D721Med (cell line): ENCODE measurements around the gene HTR3C.

Experiments
- DNase-seq: peaks from one replicate; pipeline ENCODE4 v3.0.0; 2011; ENCODE audit warnings: low spot score; ENCODE audit not compliant: insufficient read length
- FAIRE-seq: peaks from 2 replicates; lab custom pipeline; 2011; peaks lifted over from hg19 to GRCh38; lab: Jason Lieb, UNC
- TF ChIP-seq, protein P1 (sequence below): IDR thresholded peaks from 2 replicates; pipeline ENCODE4 v1.5.1; 2012; ENCODE audit warnings: mild to moderate bottlenecking, control low read depth; ENCODE audit not compliant: insufficient read depth; ENCODE audit errors: missing control alignments

HTR3C gene

DNA sequence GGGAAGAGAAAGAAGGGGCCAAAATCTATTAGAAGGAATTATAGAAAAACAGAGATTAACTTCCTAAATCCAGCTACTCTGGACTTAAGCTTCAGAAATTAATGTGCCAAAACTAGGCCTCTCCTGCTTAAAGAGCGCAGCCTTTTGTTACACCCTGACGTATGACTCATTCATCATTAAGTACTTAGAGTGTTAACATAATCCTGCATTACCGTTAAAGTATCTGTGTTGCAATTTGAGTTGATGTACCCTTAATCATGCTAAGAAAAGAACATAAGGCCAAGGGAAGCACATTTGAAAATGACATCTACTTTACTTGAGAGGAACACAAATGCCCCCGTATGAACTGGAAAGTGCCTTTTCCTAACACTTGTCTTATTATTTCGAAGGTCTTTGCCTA, 13.4 kb upstream of the HTR3C start:
- TF ChIP-seq, protein P1, sequence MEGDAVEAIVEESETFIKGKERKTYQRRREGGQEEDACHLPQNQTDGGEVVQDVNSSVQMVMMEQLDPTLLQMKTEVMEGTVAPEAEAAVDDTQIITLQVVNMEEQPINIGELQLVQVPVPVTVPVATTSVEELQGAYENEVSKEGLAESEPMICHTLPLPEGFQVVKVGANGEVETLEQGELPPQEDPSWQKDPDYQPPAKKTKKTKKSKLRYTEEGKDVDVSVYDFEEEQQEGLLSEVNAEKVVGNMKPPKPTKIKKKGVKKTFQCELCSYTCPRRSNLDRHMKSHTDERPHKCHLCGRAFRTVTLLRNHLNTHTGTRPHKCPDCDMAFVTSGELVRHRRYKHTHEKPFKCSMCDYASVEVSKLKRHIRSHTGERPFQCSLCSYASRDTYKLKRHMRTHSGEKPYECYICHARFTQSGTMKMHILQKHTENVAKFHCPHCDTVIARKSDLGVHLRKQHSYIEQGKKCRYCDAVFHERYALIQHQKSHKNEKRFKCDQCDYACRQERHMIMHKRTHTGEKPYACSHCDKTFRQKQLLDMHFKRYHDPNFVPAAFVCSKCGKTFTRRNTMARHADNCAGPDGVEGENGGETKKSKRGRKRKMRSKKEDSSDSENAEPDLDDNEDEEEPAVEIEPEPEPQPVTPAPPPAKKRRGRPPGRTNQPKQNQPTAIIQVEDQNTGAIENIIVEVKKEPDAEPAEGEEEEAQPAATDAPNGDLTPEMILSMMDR, result no peak
- FAIRE-seq (peak; percentile 92), DNase-seq (peak; percentile 62)

DNA sequence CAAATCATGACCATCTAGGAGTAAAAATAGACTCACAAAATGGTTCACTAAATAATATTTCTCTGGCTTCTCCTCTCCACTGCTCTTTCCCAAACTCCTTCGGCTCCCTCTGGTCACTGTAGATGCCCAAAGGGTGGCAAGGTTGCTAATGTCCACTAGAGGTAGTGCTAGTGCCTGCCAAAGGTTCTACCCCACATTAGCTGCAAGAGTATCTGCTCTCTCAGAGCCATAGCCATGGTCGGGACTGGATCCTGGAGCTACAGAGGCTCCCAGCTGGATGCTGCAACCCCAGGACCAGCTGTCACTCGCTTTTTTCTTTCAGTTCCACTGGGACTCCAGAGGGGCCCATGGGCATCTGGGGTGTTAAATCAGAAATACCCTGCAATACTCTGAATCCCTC, 12.8 kb upstream of the HTR3C start:
- TF ChIP-seq, protein P1, result no peak
- FAIRE-seq (no peak), DNase-seq (no peak)

DNA sequence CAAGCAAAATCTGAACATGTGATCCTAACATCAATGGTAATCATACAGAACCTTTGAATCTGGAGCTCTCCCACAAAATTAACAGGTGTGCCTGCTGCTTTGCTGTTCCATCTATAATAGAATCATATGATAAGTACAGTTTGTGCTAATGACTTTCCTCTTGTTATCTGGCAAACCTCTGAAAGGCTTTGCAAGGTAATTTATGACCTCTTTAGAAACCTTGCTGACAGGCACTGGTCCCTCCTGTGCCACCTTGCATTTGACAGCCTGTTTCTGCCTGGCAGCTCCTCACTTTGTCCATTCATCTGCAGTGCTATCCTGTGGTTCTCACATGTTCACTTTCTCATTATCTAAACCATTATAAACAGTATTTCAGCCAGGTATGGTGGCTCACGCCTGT, 10.2 kb upstream of the HTR3C start:
- no peak for DNase-seq
- TF ChIP-seq, protein P1, result no peak
- no peak for FAIRE-seq

DNA sequence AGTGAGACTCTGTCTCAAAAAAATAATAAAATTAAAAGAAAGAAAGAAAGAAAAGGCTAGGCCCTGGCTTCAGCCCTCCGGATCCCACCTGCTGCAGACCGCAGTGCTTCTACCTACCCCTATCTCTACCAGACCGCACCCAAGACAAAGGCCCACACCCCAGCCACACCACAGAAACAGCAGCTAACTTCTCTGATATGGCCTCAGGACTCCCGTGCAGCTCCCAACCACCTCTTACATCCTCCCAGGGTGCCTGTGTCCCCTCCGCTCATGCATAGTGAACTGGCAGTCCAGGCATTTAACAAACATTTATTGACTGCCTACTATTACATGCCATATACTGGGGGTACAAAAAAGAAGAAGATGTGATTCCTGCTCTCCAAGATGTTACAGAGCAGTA, 6.9 kb upstream of the HTR3C start:
- FAIRE-seq (no peak), DNase-seq (no peak)
- TF ChIP-seq, protein P1, result no peak

DNA sequence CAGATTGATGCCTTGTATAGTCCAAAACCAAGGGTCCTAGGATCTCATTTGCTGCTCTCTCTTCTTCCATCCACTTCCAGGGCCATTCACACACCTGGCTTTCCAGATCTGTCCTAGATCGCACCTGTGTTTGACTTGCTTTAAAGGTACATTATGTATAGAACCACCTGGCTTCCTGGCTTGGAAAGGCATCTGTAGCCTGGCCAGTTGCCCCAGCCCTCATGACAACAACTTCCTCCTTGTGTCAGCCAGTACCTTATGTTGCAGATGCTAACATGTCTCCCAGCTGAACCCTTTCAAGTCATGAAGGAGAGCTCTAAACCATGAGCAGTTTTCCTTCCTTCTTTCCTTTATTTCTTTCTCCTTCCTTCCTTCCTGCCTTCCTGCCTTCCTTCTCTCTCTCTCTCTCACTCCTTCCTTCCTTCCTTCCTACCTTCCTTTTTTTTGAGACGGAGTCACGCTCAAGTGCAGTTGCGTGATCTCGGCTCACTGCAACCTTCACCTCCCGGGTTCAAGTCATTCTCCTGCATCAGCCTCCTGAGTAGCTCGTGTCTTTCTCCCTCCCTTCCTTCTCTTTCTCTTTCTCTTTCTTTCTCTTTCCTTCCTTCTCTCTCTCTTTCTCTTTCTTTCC, 2.5 kb upstream of the HTR3C start:
- TF ChIP-seq, protein P1, result no peak
- DNase-seq, result no peak

DNA sequence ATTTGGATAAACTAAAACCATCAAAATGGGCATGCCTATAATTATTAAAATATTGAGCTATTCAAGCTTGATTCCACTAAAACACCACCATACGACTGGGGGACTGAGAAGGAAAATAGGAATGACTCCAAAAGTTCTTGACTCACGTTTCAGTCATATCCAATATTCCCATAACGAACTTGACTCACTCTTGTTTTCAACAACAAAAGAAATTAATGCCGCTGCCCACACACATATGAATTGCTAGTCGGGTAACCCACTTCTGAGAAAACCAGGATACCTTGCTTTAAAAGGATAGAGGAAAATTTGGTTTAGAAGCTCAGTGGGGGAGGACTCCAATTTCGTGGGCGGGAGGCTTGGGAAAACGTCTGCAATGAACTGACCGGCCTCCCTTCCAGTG, 5.2 kb downstream of the HTR3C start:
- TF ChIP-seq, protein P1, result no peak
- DNase-seq (no peak), FAIRE-seq (no peak)

More for the DNA sequence above, 2.5 kb upstream of the HTR3C start:
- FAIRE-seq, result no peak

DNA sequence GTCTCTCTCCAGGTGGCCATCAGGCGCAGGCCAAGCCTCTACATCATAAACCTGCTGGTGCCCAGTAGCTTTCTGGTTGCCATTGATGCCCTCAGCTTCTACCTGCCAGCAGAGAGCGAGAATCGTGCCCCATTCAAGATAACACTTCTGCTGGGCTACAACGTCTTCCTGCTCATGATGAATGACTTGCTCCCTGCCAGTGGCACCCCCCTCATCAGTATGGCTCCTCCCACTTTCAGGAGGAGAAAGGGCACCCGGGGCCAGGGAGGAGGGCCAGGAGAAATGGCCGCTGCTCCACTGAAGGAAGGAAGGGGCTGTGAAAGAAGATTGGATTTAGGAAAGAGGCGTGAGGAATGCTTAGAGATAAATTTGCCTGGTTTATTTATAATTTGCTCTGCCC, 6.6 kb downstream of the HTR3C start:
- no peak for FAIRE-seq
- DNase-seq, result no peak
- TF ChIP-seq, protein P1, result no peak
